H1 (cell line): ENCODE data around the gene KCTD16. TPM values are rescaled to one million over a fixed set of nuclear protein-coding genes. Genes with fewer than 3 reads are reported as not detected.

Experiments used
- CTCF ChIA-PET: fragments of 300-600 bp; sonication (Branson Sonifier 250); formaldehyde crosslinking; loops from one replicate; lab custom pipeline; 2021; ENCODE audit not compliant: partially characterized antibody; lab: Charles Lee
- POLR2A ChIA-PET: fragments of 300-600 bp; sonication (Branson Sonifier 250); formaldehyde crosslinking; loops from one replicate; lab custom pipeline; 2021; ENCODE audit warnings: inconsistent platforms; ENCODE audit not compliant: partially characterized antibody; lab: Charles Lee
- DNase-seq, 2 experiments: peaks; one replicate each; pipeline versions ENCODE4 v3.0.0 to v3.0.0-alpha.2; 2010 to 2022; ENCODE audit warnings: low spot score in 2 of 2, low read depth in 1 of 2, mixed read lengths in 1 of 2
- FAIRE-seq: peaks from 2 replicates; lab custom pipeline; 2011; peaks lifted over from hg19 to GRCh38; lab: Jason Lieb, UNC
- H2AFZ ChIP-seq: 2 replicates; pipeline ENCODE4 v1.8.1; 2012; ENCODE audit warnings: low read length, inconsistent platforms
- H2AK5ac ChIP-seq: 2 replicates; pipeline ENCODE4 v1.6.1; 2013; ENCODE audit warnings: low read depth, low read length
- H2BK120ac ChIP-seq: replicated peaks from 2 replicates; pipeline ENCODE3; 2013; ENCODE audit warnings: low read depth, low read length, inconsistent platforms
- H2BK12ac ChIP-seq: 2 replicates; pipeline ENCODE4 v1.6.1; 2013; ENCODE audit warnings: low read depth, low read length
- H2BK15ac ChIP-seq: 2 replicates; pipeline ENCODE4 v1.6.1; 2013; ENCODE audit warnings: low read length
- H2BK20ac ChIP-seq: 2 replicates; pipeline ENCODE4 v1.6.1; 2013; ENCODE audit warnings: low read length
- H2BK5ac ChIP-seq: 2 replicates; pipeline ENCODE4 v1.6.1; 2013; ENCODE audit warnings: low read depth, low read length
- H3K14ac ChIP-seq: 2 replicates; pipeline ENCODE4 v1.6.1; 2013; ENCODE audit warnings: inconsistent platforms; ENCODE audit not compliant: insufficient read length
- H3K18ac ChIP-seq: 2 replicates; pipeline ENCODE4 v1.6.1; 2013; ENCODE audit warnings: low read length; ENCODE audit errors: extremely low read depth
- H3K23ac ChIP-seq: 2 replicates; pipeline ENCODE4 v1.6.1; 2013; ENCODE audit warnings: inconsistent platforms; ENCODE audit not compliant: insufficient read length
- H3K23me2 ChIP-seq: 2 replicates; pipeline ENCODE4 v1.6.1; 2013; ENCODE audit warnings: low read depth, low read length
- H3K27ac ChIP-seq: 2 replicates; pipeline ENCODE4 v1.6.1; 2011; ENCODE audit warnings: low read depth, low read length, inconsistent platforms
- H3K27me3 ChIP-seq, 4 experiments: replicated peaks in 1 of 4; 1 replicate in 1 of 4; 2 replicates in 3 of 4; pipeline versions ENCODE4 v1.6.1 to v1.8.1; 2011 to 2013; ENCODE audit warnings: low read length in 3 of 4, mild to moderate bottlenecking in 3 of 4, inconsistent platforms in 2 of 4, mixed read lengths in 2 of 4, moderate library complexity in 1 of 4; ENCODE audit not compliant: control insufficient read depth in 3 of 4, insufficient read depth in 3 of 4; ENCODE audit errors: extremely low read depth in 1 of 4
- H3K36me3 ChIP-seq, 4 experiments: 2 replicates each; pipeline versions ENCODE4 v1.6.1 to v1.8.1; 2011 to 2013; ENCODE audit warnings: mild to moderate bottlenecking in 4 of 4, low read length in 3 of 4, moderate library complexity in 2 of 4, control low read depth in 1 of 4, inconsistent platforms in 1 of 4; ENCODE audit not compliant: insufficient read depth in 4 of 4, control insufficient read depth in 2 of 4
- H3K4ac ChIP-seq: replicated peaks from 2 replicates; pipeline ENCODE3; 2013; ENCODE audit warnings: low read length, low read depth, mixed read lengths, inconsistent platforms; ENCODE audit not compliant: insufficient read length
- H3K4me1 ChIP-seq, 4 experiments: replicated peaks in 1 of 4; 1 replicate in 1 of 4; 2 replicates in 3 of 4; pipeline versions ENCODE4 v1.6.1 to v1.8.1; 2011 to 2013; ENCODE audit warnings: low read length in 3 of 4, inconsistent platforms in 2 of 4, mixed read lengths in 1 of 4; ENCODE audit not compliant: insufficient read depth in 4 of 4, control insufficient read depth in 3 of 4
- H3K4me2 ChIP-seq, 2 experiments: 2 replicates each; pipeline versions ENCODE4 v1.6.1 to v1.8.1; 2011 to 2013; ENCODE audit warnings: low read depth in 2 of 2, low read length in 2 of 2, control low read depth in 1 of 2, inconsistent platforms in 1 of 2, mild to moderate bottlenecking in 1 of 2; ENCODE audit not compliant: insufficient read depth in 1 of 2
- H3K4me3 ChIP-seq, 4 experiments: fragments of 200-600, 300-600 bp in 1 of 4; sonication (generic), shearing (Covaris generic), sonication (Bioruptor Twin) in 1 of 4; 2 replicates each; pipeline versions ENCODE4 v1.5.1 to v1.8.1; 2011 to 2016; ENCODE audit warnings: low read length in 4 of 4, low read depth in 3 of 4, control low read depth in 2 of 4, inconsistent platforms in 2 of 4, mild to moderate bottlenecking in 2 of 4, mixed read lengths in 1 of 4, moderate library complexity in 1 of 4; ENCODE audit not compliant: insufficient read depth in 2 of 4; ENCODE audit errors: extremely low read depth in 1 of 4
- H3K56ac ChIP-seq: replicated peaks from 2 replicates; pipeline ENCODE3; 2013; ENCODE audit warnings: low read depth, mild to moderate bottlenecking, mixed read lengths, low read length, inconsistent platforms; ENCODE audit not compliant: insufficient read length
- H3K79me1 ChIP-seq: 2 replicates; pipeline ENCODE4 v1.6.1; 2013; ENCODE audit warnings: low read depth, low read length, control low read depth
- H3K79me2 ChIP-seq, 2 experiments: 2 replicates each; pipeline versions ENCODE4 v1.6.1 to v1.8.1; 2012 to 2013; ENCODE audit warnings: low read length in 2 of 2, mild to moderate bottlenecking in 2 of 2, inconsistent platforms in 1 of 2; ENCODE audit not compliant: insufficient read depth in 2 of 2, control insufficient read depth in 1 of 2
- H3K9ac ChIP-seq, 4 experiments: replicated peaks in 1 of 4; 1 replicate in 1 of 4; 2 replicates in 3 of 4; pipeline versions ENCODE4 v1.6.1 to v1.8.1; 2011 to 2013; ENCODE audit warnings: low read depth in 3 of 4, low read length in 3 of 4, control low read depth in 2 of 4, mild to moderate bottlenecking in 2 of 4, moderate library complexity in 2 of 4, inconsistent platforms in 1 of 4; ENCODE audit errors: extremely low read depth in 1 of 4
- H3K9me3 ChIP-seq, 2 experiments: 2 replicates each; pipeline versions ENCODE4 v1.6.1 to v1.8.1; 2012 to 2013; ENCODE audit warnings: mild to moderate bottlenecking in 2 of 2, moderate library complexity in 2 of 2, control low read depth in 1 of 2, inconsistent platforms in 1 of 2, low read depth in 1 of 2, low read length in 1 of 2, mixed read lengths in 1 of 2; ENCODE audit not compliant: insufficient read depth in 2 of 2
- H4K20me1 ChIP-seq, 2 experiments: replicated peaks in 1 of 2; 2 replicates each; pipeline versions ENCODE3 to v1.8.1; 2011 to 2013; ENCODE audit warnings: inconsistent platforms in 2 of 2, low read length in 2 of 2, mild to moderate bottlenecking in 1 of 2; ENCODE audit not compliant: insufficient read depth in 2 of 2, control insufficient read depth in 1 of 2
- H4K5ac ChIP-seq: 2 replicates; pipeline ENCODE4 v1.6.1; 2013; ENCODE audit warnings: low read length, low read depth, mixed read lengths, inconsistent platforms; ENCODE audit not compliant: insufficient read length
- H4K8ac ChIP-seq: 2 replicates; pipeline ENCODE4 v1.8.0; 2013; ENCODE audit warnings: mild to moderate bottlenecking, moderate library complexity, low read length, inconsistent platforms; ENCODE audit not compliant: insufficient read depth; ENCODE audit errors: extremely low read depth
- H4K91ac ChIP-seq: replicated peaks from 2 replicates; pipeline ENCODE3; 2013; ENCODE audit warnings: low read length, mixed read lengths, inconsistent platforms; ENCODE audit not compliant: insufficient read length
- BACH1 ChIP-seq: IDR thresholded peaks from 2 replicates; pipeline ENCODE4 v1.6.1; 2012; ENCODE audit warnings: low read length, improper control_type of control experiment
- BCL11A ChIP-seq, 2 experiments: IDR thresholded peaks; one replicate each; pipeline ENCODE4 v1.6.1; 2011; ENCODE audit warnings: low read depth in 2 of 2, low read length in 2 of 2, mild to moderate bottlenecking in 2 of 2
- CBX5 ChIP-seq: fragments of 300-800, 300-1000 bp; sonication (generic); IDR thresholded peaks from 2 replicates; pipeline ENCODE4 v1.7.1; 2016; ENCODE audit warnings: antibody characterized with exemption, low read length, low read depth
- FOSL1 ChIP-seq: IDR thresholded peaks from 2 replicates; pipeline ENCODE4 v1.6.1; 2011; ENCODE audit warnings: mild to moderate bottlenecking, low read depth, low read length, moderate library complexity; ENCODE audit not compliant: insufficient read depth
- GABPA ChIP-seq: IDR thresholded peaks from 2 replicates; pipeline ENCODE4 v1.6.1; 2011; ENCODE audit warnings: mild to moderate bottlenecking, low read length, moderate library complexity, borderline replicate concordance; ENCODE audit not compliant: insufficient read depth
- JUND ChIP-seq: IDR thresholded peaks from 2 replicates; pipeline ENCODE4 v1.6.1; 2011; ENCODE audit warnings: mild to moderate bottlenecking, improper control_type of control experiment, low read length
- POLR2AphosphoS5 ChIP-seq: IDR thresholded peaks from 2 replicates; pipeline ENCODE4 v1.6.1; 2011; ENCODE audit warnings: low read depth, low read length
- POU5F1 ChIP-seq: IDR thresholded peaks from 2 replicates; pipeline ENCODE4 v1.6.1; 2011; ENCODE audit warnings: low read depth, mild to moderate bottlenecking, low read length, moderate library complexity
- RFX5 ChIP-seq: IDR thresholded peaks from 2 replicates; pipeline ENCODE4 v1.6.1; 2011; ENCODE audit warnings: low read depth, low read length, improper control_type of control experiment, borderline replicate concordance
- RXRA ChIP-seq: IDR thresholded peaks from 2 replicates; pipeline ENCODE4 v1.6.1; 2011; ENCODE audit warnings: low read depth, mild to moderate bottlenecking, low read length, moderate library complexity; ENCODE audit not compliant: insufficient read depth
- SIN3A ChIP-seq, 2 experiments: IDR thresholded peaks in 1 of 2; conservative IDR thresholded peaks in 1 of 2; 2 replicates each; pipeline ENCODE4 v1.6.1; 2011 to 2012; ENCODE audit warnings: low read length in 2 of 2, improper control_type of control experiment in 1 of 2, low read depth in 1 of 2, mild to moderate bottlenecking in 1 of 2
- SIRT6 ChIP-seq: IDR thresholded peaks from one replicate; pipeline ENCODE4 v1.7.1; 2012; ENCODE audit warnings: low read length, inconsistent platforms
- SP1 ChIP-seq: IDR thresholded peaks from 2 replicates; pipeline ENCODE4 v1.6.1; 2011; ENCODE audit warnings: low read depth, low read length
- SP2 ChIP-seq: IDR thresholded peaks from 2 replicates; pipeline ENCODE4 v1.6.1; 2012; ENCODE audit warnings: mild to moderate bottlenecking, low read length, inconsistent platforms
- YY1 ChIP-seq: IDR thresholded peaks from 2 replicates; pipeline ENCODE4 v1.6.1; 2011; ENCODE audit warnings: low read depth, mild to moderate bottlenecking, low read length
- ZNF274 ChIP-seq: IDR thresholded peaks from 2 replicates; pipeline ENCODE4 v1.7.0; 2012; ENCODE audit warnings: low read length, borderline replicate concordance; ENCODE audit errors: extremely low read depth
- WGBS, 2 experiments: shearing (Covaris generic) in 1 of 2; methylation state at CpG; one replicate each; pipeline versions ENCODE4 v1.1.6 to v1.1.7; 2013 to 2015; ENCODE audit warnings: low lambda C conversion rate in 2 of 2, mixed read lengths in 2 of 2, inconsistent platforms in 1 of 2, low coverage in 1 of 2, missing lambda C conversion rate in 1 of 2; ENCODE audit not compliant: insufficient replicate concordance in 2 of 2, insufficient coverage in 1 of 2, insufficient read length in 1 of 2; ENCODE audit errors: extremely low coverage in 1 of 2, missing lambda C conversion rate in 1 of 2; 5-methylcytosine and 5-hydroxymethylcytosine counted together
- polyA plus RNA-seq, 7 experiments: library from polyadenylated mRNA; depleted of rRNA in 3 of 7; stranded (reverse) in 5 of 7; unstranded in 2 of 7; fragments of >200 nt in 5 of 7; fragments of 200-250 nt in 2 of 7; gene quantifications; 1 replicate in 5 of 7; 2 replicates in 1 of 7; 4 replicates in 1 of 7; pipeline versions ENCODE4 v1.2.1 to v1.2.3, GENCODE V29; 2011 to 2013; ENCODE audit warnings: missing spikeins in 2 of 7, mixed read lengths in 2 of 7
- total RNA-seq: library from RNA; stranded (reverse); fragmentation: NEBNext Ultra II Directional; extraction: Animal tissue kit (Norgen Biotek cat#: 25700); gene quantifications from 2 replicates; pipeline ENCODE4 v1.2.1, GENCODE V29; 2021

The KCTD16 gene
- total and polyA plus RNA-seq, 2 of the 8 experiments (the other 6 are each of a cell fraction or from before 2014, with no cell fraction given), result 0.03 to 0.24 TPM

DNA sequence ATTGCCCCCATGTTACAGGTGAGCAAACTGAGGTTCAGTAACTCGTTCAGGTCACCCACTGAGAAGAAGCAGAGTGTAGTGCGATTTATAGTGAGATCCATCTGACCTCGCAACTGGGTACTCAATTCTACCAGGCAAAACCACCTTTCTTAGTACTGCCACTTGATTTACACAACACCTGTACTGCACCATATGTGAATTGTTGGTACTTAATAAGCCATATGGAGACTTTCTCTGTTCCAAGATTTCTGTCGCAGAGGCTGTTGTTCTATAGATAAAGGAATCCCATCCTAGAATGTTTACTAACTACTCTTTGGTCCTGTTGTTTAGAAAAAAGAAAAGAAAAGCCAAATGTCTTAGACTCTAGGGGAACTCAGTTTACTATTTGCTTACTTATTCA, 287.5 kb downstream of the KCTD16 start:
- Histone ChIP-seq H3K79me1 (no peaks in the 10 kb centered on the region), H4K5ac (no peak overlapping the region), H3K4me2 (no peak overlapping the region), H3K4me3 (no peak overlapping the region), H2BK15ac (peak overlapping the region; percentile 18; the same call in 1 of the 2 replicates), H2BK5ac (no peak overlapping the region), H3K18ac (no peak overlapping the region), H2BK20ac (no peak overlapping the region), H3K56ac (no peak overlapping the region), H2AFZ (no peak overlapping the region), H3K23ac (no peak overlapping the region), H3K9me3 (no peaks in the 10 kb centered on the region), H3K14ac (no peak overlapping the region), H3K27ac (no peak overlapping the region), H3K23me2 (no peaks in the 10 kb centered on the region), H3K27me3 (no peaks in the 10 kb centered on the region), H3K4me1 (no peaks in the 10 kb centered on the region), H2BK120ac (no peak overlapping the region), H3K36me3 (no peaks in the 10 kb centered on the region), H3K4ac (no peak overlapping the region), H2AK5ac (no peak overlapping the region), H3K9ac (no peak overlapping the region), H3K79me2 (no peaks in the 10 kb centered on the region), H4K91ac (no peak overlapping the region), H4K20me1 (no peaks in the 10 kb centered on the region), H4K8ac (no peak overlapping the region), H2BK12ac (no peak overlapping the region)
- WGBS, 2 experiments, result 95% methylated on average over 4 of the region's 4 CpGs; no CpG with 5 or more reads in 1 of the 2 experiments
- DNase-seq (no peak), FAIRE-seq (no peak)
- CTCF ChIA-PET, result no interaction called here
- POLR2A ChIA-PET, result no interaction called here
- TF ChIP-seq BACH1 (no peak), GABPA (no peak), SIRT6 (no peak), RFX5 (no peak), JUND (no peak), CBX5 (no peak), SP1 (no peak), SP2 (no peak), POLR2AphosphoS5 (no peak), FOSL1 (no peak), POU5F1 (no peak), YY1 (no peak), ZNF274 (no peak), BCL11A (IDR thresholded peaks at IDR 0.05; ENCODE audit: low read depth in 2 of 2, low read length in 2 of 2) (no peak), RXRA (no peak), SIN3A (conservative IDR thresholded peaks at IDR 0.05 in 1 of 2, IDR thresholded peaks at IDR 0.05 in 1 of 2; ENCODE audit: low read depth in 1 of 2, low read length in 2 of 2) (no peak)
